H9 (cell line): ENCODE results near the gene PRSS57. TPM values are rescaled to one million over a fixed set of nuclear protein-coding genes. Genes with fewer than 3 reads are reported as not detected.

Experiments
- DNase-seq: peaks from one replicate; pipeline ENCODE4 v3.0.0-alpha.2; 2017
- H2AFZ ChIP-seq: one replicate; pipeline ENCODE4 v1.6.1; 2013; ENCODE audit warnings: mild to moderate bottlenecking, low read length, control low read depth, moderate library complexity
- H2AK5ac ChIP-seq: 2 replicates; pipeline ENCODE4 v1.6.1; 2013; ENCODE audit warnings: low read length, control low read depth, mixed read lengths; ENCODE audit not compliant: insufficient read length
- H2BK120ac ChIP-seq: one replicate; pipeline ENCODE4 v1.6.1; 2013; ENCODE audit warnings: low read depth, mild to moderate bottlenecking, low read length, control low read depth, inconsistent platforms; ENCODE audit not compliant: poor library complexity, severe bottlenecking
- H2BK12ac ChIP-seq: 2 replicates; pipeline ENCODE4 v1.6.1; 2013; ENCODE audit warnings: low read length, control low read depth, mixed read lengths, low read depth; ENCODE audit not compliant: insufficient read length
- H2BK15ac ChIP-seq: 2 replicates; pipeline ENCODE4 v1.6.1; 2013; ENCODE audit warnings: low read depth, low read length, control low read depth
- H2BK20ac ChIP-seq: one replicate; pipeline ENCODE4 v1.6.1; 2013; ENCODE audit warnings: low read depth, mild to moderate bottlenecking, low read length, control low read depth, inconsistent platforms; ENCODE audit not compliant: poor library complexity, severe bottlenecking
- H2BK5ac ChIP-seq: 2 replicates; pipeline ENCODE4 v1.6.1; 2013; ENCODE audit warnings: low read length, control low read depth, mixed read lengths; ENCODE audit not compliant: insufficient read length
- H3K14ac ChIP-seq: 2 replicates; pipeline ENCODE4 v1.6.1; 2013; ENCODE audit warnings: low read length, control low read depth; ENCODE audit not compliant: insufficient read depth
- H3K18ac ChIP-seq: 2 replicates; pipeline ENCODE4 v1.6.1; 2013; ENCODE audit warnings: low read depth, mild to moderate bottlenecking, mixed read lengths, low read length, control low read depth; ENCODE audit not compliant: insufficient read length
- H3K23ac ChIP-seq: 2 replicates; pipeline ENCODE4 v1.6.1; 2013; ENCODE audit warnings: low read length, control low read depth, mixed read lengths, low read depth; ENCODE audit not compliant: insufficient read length
- H3K23me2 ChIP-seq: 2 replicates; pipeline ENCODE4 v1.6.1; 2013; ENCODE audit warnings: low read depth, mild to moderate bottlenecking, mixed read lengths, low read length, control low read depth; ENCODE audit not compliant: insufficient read length, poor library complexity, severe bottlenecking
- H3K27ac ChIP-seq: 2 replicates; pipeline ENCODE4 v1.5.1; 2013; ENCODE audit warnings: low read length, control low read depth, mixed read lengths, low read depth; ENCODE audit not compliant: insufficient read length
- H3K27me3 ChIP-seq: 2 replicates; pipeline ENCODE4 v1.6.1; 2013; ENCODE audit warnings: low read length, control low read depth, inconsistent platforms; ENCODE audit not compliant: insufficient read depth
- H3K4ac ChIP-seq: 2 replicates; pipeline ENCODE4 v1.6.1; 2013; ENCODE audit warnings: low read depth, mild to moderate bottlenecking, control low read depth, inconsistent platforms, low read length, moderate library complexity
- H3K4me1 ChIP-seq: 2 replicates; pipeline ENCODE4 v1.6.1; 2013; ENCODE audit warnings: low read length, control low read depth, inconsistent platforms; ENCODE audit not compliant: insufficient read depth
- H3K4me2 ChIP-seq: 2 replicates; pipeline ENCODE4 v1.6.1; 2013; ENCODE audit warnings: low read length, control low read depth, mixed read lengths; ENCODE audit not compliant: insufficient read length, insufficient read depth
- H3K56ac ChIP-seq: 2 replicates; pipeline ENCODE4 v1.6.1; 2013; ENCODE audit warnings: low read depth, mild to moderate bottlenecking, mixed read lengths, low read length, control low read depth; ENCODE audit not compliant: insufficient read length
- H3K79me1 ChIP-seq: 2 replicates; pipeline ENCODE4 v1.6.1; 2013; ENCODE audit warnings: low read depth, mild to moderate bottlenecking, moderate library complexity, low read length, control low read depth, inconsistent platforms; ENCODE audit not compliant: insufficient read depth, poor library complexity, severe bottlenecking
- H3K79me2 ChIP-seq: 2 replicates; pipeline ENCODE4 v1.6.1; 2013; ENCODE audit warnings: low read length, control low read depth, inconsistent platforms; ENCODE audit not compliant: insufficient read depth
- H3K9ac ChIP-seq: 2 replicates; pipeline ENCODE4 v1.6.1; 2013; ENCODE audit warnings: low read length, control low read depth, mixed read lengths; ENCODE audit not compliant: insufficient read length; ENCODE audit errors: extremely low read depth
- H3K9me3 ChIP-seq: one replicate; pipeline ENCODE4 v1.6.1; 2013; ENCODE audit warnings: low read depth, low read length, inconsistent platforms; ENCODE audit not compliant: control insufficient read depth
- H3T11ph ChIP-seq: one replicate; pipeline ENCODE4 v1.6.1; 2013; ENCODE audit warnings: mild to moderate bottlenecking, low read length, control low read depth, inconsistent platforms
- H4K20me1 ChIP-seq: one replicate; pipeline ENCODE4 v1.6.1; 2013; ENCODE audit not compliant: control insufficient read depth, insufficient read length, insufficient read depth
- H4K5ac ChIP-seq: 2 replicates; pipeline ENCODE4 v1.6.1; 2013; ENCODE audit warnings: low read depth, mild to moderate bottlenecking, mixed read lengths, low read length, control low read depth; ENCODE audit not compliant: insufficient read length
- H4K8ac ChIP-seq: replicated peaks from 2 replicates; pipeline ENCODE4 v1.6.1; 2013; ENCODE audit warnings: low read length, control low read depth, mixed read lengths, low read depth; ENCODE audit not compliant: insufficient read length
- H4K91ac ChIP-seq: 2 replicates; pipeline ENCODE4 v1.6.1; 2013; ENCODE audit warnings: low read depth, mild to moderate bottlenecking, moderate library complexity, mixed read lengths, low read length, control low read depth; ENCODE audit not compliant: insufficient read length
- H3K27ac Mint-ChIP-seq, 3 experiments: 2 replicates in 2 of 3; 3 replicates in 1 of 3; pipeline ENCODE4 v1.8.0; 2020 to 2021; ENCODE audit warnings: mixed read lengths in 3 of 3, mild to moderate bottlenecking in 1 of 3, moderate library complexity in 1 of 3
- H3K27me3 Mint-ChIP-seq: 2 replicates; pipeline ENCODE4 v1.8.0; 2021; ENCODE audit warnings: low read depth, mild to moderate bottlenecking, moderate library complexity, mixed read lengths
- H3K36me3 Mint-ChIP-seq, 3 experiments: 2 replicates in 2 of 3; 3 replicates in 1 of 3; pipeline ENCODE4 v1.8.0; 2020 to 2021; ENCODE audit warnings: low read depth in 3 of 3, mixed read lengths in 3 of 3; ENCODE audit not compliant: insufficient read depth in 1 of 3
- H3K4me1 Mint-ChIP-seq, 2 experiments: 2 replicates each; pipeline ENCODE4 v1.8.0; 2020; ENCODE audit warnings: mixed read lengths in 2 of 2
- H3K4me3 Mint-ChIP-seq, 2 experiments: 2 replicates in 1 of 2; 3 replicates in 1 of 2; pipeline ENCODE4 v1.8.0; 2020 to 2021; ENCODE audit warnings: mild to moderate bottlenecking in 2 of 2, mixed read lengths in 2 of 2, moderate library complexity in 1 of 2
- H3K9me3 Mint-ChIP-seq, 2 experiments: 2 replicates in 1 of 2; 3 replicates in 1 of 2; pipeline ENCODE4 v1.8.0; 2020; ENCODE audit warnings: mild to moderate bottlenecking in 2 of 2, mixed read lengths in 2 of 2, moderate library complexity in 1 of 2
- WGBS: extraction: QIAGEN DNeasy Blood & Tissue Kit; methylation state at CpG from one replicate; pipeline ENCODE4 v1.1.7; 2013; ENCODE audit warnings: missing lambda C conversion rate, low lambda C conversion rate, mixed read lengths; ENCODE audit not compliant: insufficient read length; ENCODE audit errors: extremely low coverage; 5-methylcytosine and 5-hydroxymethylcytosine counted together
- total RNA-seq: library from RNA; stranded (reverse); gene quantifications from 2 replicates; pipeline ENCODE4 v1.2.1, GENCODE V29; 2021
- TF ChIP-seq, protein P1 (sequence below): fragments of 200-600 bp; sonication (generic); conservative IDR thresholded peaks from 3 replicates; pipeline ENCODE4 v1.8.0; 2021; ENCODE audit warnings: antibody characterized with exemption, mild to moderate bottlenecking

PRSS57 gene
- total RNA-seq, 1 experiment from 2014 or later, result not detected

DNA sequence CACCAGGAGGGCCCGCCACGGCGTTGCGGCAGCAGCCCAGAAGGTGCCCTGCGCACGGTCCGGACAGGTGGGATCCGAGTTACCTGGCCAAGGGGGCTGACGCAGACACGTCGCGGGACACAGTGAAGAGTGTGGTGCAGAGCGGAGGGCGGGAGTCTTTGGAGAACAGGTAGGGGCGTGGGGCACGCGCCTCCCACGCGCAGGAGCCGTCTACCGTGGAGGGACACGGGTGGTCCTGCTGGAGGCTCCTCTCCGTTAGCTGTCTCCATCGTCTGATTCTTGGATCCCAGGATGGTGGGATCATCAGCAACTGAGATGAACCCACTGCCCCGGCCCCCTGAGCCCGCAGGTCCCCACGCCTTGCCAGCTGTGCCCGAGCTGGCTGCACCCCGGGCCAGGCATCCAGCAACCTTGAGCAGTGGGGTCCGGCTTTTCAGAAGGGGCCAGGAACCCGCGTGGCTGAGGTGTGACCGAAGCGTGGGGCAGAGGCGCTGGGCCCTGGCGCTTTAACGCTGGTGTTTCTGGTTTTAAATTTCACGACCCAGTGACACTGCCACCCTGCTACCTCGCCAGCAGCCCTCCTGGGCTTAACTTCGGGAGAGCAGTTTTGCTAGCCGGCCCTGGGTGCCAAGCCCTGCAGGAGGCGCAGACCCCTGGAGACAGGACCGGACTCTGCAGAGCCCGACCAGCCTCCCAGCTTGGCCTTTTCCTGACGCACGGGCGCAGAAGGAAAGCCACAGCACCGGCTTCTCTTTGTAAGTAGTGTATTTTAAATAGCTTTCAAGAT is 48.3 kb downstream of the PRSS57 start:
- no peaks in the 10 kb centered on the region for H3K27me3 ChIP-seq
- H3K9me3 Mint-ChIP-seq, result no peaks in the 10 kb centered on the region
- H3K27ac Mint-ChIP-seq, result no peak overlapping the region
- no peak overlapping the region for H2AFZ ChIP-seq
- no peaks in the 10 kb centered on the region for H3K9me3 ChIP-seq
- no peak overlapping the region for H3K14ac ChIP-seq
- H3K79me2 ChIP-seq, result no peaks in the 10 kb centered on the region; the same call in 1 of the 2 replicates
- no peak overlapping the region for H2BK15ac ChIP-seq
- H3K4ac ChIP-seq, result no peak overlapping the region
- no peak overlapping the region for H3K9ac ChIP-seq
- H4K5ac ChIP-seq, result no peak overlapping the region
- H3K56ac ChIP-seq, result no peak overlapping the region
- peaks cover 11 to 35% (median 18%) of the 10 kb centered on the region in 3 experiments for H3K36me3 Mint-ChIP-seq
- H3K23me2 ChIP-seq, result no peaks in the 10 kb centered on the region
- DNase-seq, result no peak
- no peak overlapping the region for H3K27ac ChIP-seq
- H2BK12ac ChIP-seq, result no peak overlapping the region
- H4K91ac ChIP-seq, result no peak overlapping the region
- no peaks in the 10 kb centered on the region for H4K20me1 ChIP-seq
- H3K4me1 Mint-ChIP-seq, result no peaks in the 10 kb centered on the region
- H4K8ac ChIP-seq, result no peak overlapping the region
- WGBS, result no CpG with 5 or more reads among the region's 48 CpGs
- H3K27me3 Mint-ChIP-seq, result no peaks in the 10 kb centered on the region
- TF ChIP-seq, protein P1, sequence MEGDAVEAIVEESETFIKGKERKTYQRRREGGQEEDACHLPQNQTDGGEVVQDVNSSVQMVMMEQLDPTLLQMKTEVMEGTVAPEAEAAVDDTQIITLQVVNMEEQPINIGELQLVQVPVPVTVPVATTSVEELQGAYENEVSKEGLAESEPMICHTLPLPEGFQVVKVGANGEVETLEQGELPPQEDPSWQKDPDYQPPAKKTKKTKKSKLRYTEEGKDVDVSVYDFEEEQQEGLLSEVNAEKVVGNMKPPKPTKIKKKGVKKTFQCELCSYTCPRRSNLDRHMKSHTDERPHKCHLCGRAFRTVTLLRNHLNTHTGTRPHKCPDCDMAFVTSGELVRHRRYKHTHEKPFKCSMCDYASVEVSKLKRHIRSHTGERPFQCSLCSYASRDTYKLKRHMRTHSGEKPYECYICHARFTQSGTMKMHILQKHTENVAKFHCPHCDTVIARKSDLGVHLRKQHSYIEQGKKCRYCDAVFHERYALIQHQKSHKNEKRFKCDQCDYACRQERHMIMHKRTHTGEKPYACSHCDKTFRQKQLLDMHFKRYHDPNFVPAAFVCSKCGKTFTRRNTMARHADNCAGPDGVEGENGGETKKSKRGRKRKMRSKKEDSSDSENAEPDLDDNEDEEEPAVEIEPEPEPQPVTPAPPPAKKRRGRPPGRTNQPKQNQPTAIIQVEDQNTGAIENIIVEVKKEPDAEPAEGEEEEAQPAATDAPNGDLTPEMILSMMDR, result no peak
- no peak overlapping the region for H3K23ac ChIP-seq
- H3T11ph ChIP-seq, result no peak overlapping the region
- H3K4me1 ChIP-seq, result no peaks in the 10 kb centered on the region
- H3K79me1 ChIP-seq, result peaks cover 4% of the 10 kb centered on the region
- H3K4me3 Mint-ChIP-seq, result no peak overlapping the region
- no peak overlapping the region for H2AK5ac ChIP-seq
- no peak overlapping the region for H2BK5ac ChIP-seq
- H3K4me2 ChIP-seq, result no peak overlapping the region
- no peak overlapping the region for H2BK20ac ChIP-seq
- H2BK120ac ChIP-seq, result no peak overlapping the region
- no peak overlapping the region for H3K18ac ChIP-seq
